ENCODE data around the gene MTA3.

The MTA3 gene

DNA sequence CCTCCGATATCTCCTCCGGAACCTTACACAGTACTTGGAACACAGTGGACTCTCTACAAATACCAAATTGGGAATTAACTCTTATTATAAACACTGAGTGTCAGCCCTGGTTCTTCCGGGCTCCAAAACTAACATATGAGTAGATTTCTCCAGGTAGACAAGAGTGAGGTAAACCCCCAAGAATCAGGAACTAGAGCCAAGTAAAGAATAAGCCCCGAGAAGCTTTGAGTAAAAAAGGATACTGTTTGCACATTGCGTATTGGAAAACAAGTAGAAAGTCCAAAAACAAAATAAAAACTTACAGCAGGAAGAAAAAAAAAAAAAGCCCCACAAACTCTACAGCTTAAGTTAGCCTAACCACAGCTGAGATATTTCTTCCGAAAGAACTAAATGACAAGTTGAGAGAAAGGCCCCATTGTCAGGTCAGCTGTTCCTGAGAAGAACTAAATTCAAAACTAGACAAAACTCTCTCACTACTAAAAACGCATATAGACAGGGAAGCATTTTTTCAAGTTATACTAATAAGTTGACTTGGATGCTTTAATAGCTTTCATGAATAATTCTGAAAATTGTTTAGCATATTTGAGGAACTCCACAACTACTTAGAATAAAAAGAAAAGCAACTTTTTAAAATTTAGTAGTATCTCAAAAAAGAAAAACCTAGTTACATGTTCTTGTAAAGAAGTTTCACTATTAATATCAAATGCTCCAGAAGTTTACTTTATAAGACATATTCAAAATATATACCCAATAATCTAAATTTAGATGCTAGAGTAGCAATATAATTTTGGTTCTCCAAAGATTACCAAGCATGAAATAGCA, 228.2 kb downstream of the MTA3 start:
- CTCF ChIA-PET, result interaction anchor here (0.7 to 7.0 kb wide), 5 partner anchors 9 to 46 kb away, joined by 3 to 59 read pairs (median 3); no protein-coding TSS in a partner anchor
- TF ChIP-seq, protein P1, sequence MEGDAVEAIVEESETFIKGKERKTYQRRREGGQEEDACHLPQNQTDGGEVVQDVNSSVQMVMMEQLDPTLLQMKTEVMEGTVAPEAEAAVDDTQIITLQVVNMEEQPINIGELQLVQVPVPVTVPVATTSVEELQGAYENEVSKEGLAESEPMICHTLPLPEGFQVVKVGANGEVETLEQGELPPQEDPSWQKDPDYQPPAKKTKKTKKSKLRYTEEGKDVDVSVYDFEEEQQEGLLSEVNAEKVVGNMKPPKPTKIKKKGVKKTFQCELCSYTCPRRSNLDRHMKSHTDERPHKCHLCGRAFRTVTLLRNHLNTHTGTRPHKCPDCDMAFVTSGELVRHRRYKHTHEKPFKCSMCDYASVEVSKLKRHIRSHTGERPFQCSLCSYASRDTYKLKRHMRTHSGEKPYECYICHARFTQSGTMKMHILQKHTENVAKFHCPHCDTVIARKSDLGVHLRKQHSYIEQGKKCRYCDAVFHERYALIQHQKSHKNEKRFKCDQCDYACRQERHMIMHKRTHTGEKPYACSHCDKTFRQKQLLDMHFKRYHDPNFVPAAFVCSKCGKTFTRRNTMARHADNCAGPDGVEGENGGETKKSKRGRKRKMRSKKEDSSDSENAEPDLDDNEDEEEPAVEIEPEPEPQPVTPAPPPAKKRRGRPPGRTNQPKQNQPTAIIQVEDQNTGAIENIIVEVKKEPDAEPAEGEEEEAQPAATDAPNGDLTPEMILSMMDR (IDR thresholded peaks at IDR 0.05; ENCODE audit: control extremely low read depth, extremely low read depth, low read depth, missing control alignments), result no peak
- POLR2A ChIA-PET, result interaction anchor here (1.0 to 2.7 kb wide), 2 partner anchors 9 to 14 kb away, joined by 3 to 29 read pairs; no protein-coding TSS in a partner anchor
- peak; percentile 46 for DNase-seq (ENCODE audit: extremely low spot score)

DNA sequence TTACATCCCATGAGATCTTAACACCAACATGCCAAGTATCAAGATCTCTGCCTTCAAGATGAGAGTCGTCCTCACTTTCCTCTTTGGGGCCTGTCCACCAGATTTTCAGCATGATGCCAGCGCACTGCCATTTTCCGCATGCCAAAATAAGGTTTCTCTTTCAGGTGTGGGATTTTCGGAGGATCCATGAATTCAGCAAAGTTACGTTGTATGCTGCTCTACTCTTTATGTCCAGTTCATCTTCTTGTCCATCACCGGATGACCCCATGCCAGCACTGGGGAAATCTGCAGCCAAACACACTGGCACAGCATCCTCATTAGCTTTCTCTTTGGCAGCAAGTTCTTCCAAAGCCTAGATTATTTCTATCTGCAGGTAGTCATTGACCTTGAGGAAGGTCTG, 228.8 kb downstream of the MTA3 start:
- no peak for DNase-seq (ENCODE audit: extremely low spot score)
- TF ChIP-seq, protein P1 (IDR thresholded peaks at IDR 0.05; ENCODE audit: control extremely low read depth, extremely low read depth, low read depth, missing control alignments), result no peak
- ChIA-PET CTCF (interaction anchor here (7.0 kb wide), 1 partner anchor 13 kb away, joined by 59 read pairs; no protein-coding TSS in a partner anchor), POLR2A (no interaction called here)

DNA sequence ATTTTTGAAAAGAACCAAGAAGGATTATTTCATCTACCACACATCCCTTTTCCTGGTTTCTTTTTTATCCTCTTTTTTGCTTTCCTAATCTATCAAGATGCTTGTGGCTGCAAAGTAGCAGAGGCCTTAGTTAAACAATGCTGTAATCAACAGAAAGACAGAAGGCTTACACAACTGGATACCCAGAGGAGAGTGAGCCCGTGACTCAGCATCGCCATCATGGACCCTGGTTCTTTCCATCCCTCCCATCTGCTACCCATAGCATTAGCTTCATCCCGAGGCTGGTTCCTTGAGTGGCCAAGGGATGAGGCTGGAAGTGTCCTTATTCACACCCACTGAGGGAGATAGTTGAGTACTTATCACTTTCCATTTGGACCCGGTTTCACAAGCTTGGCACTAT, 231.4 kb downstream of the MTA3 start:
- CTCF ChIA-PET, result interaction anchor here (1.2 to 2.9 kb wide), 3 partner anchors 8 to 26 kb away, joined by 3 to 25 read pairs (median 3); partner anchors contain the start of gene HAAO
- POLR2A ChIA-PET, result interaction anchor here (0.6 kb wide), 1 partner anchor 8 kb away, joined by 5 read pairs; no protein-coding TSS in a partner anchor
- TF ChIP-seq, protein P1 (IDR thresholded peaks at IDR 0.05; ENCODE audit: control extremely low read depth, extremely low read depth, low read depth, missing control alignments), result no peak
- DNase-seq (ENCODE audit: extremely low spot score), result no peak

DNA sequence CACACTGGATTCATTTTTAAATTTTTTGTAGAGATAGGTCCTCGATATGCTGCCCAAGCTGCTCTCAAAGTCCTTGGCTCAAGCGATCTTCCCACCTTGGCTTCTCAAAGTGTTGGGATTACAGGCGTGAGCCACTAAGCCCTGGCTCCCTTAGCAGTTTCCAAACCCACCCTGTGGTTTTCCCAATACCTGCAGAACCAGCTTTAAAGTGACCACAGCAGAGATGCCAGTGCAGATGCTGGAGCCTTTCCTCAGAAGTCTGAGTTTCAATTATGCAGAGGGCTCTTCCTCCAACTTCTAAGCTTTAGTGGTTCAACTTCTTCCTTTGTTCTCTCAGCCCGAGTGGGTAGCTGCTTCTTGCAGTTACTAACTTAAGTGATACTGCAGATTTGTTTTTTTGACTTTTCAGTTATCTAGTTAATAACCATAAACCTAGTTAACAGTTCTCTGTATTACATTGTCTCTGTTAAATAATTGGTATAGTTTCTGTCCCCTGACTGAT, 232.1 kb downstream of the MTA3 start:
- ChIA-PET CTCF (interaction anchor here (1.0 to 2.9 kb wide), 5 partner anchors 8 to 29 kb away, joined by 3 to 25 read pairs (median 3); partner anchors contain the start of gene HAAO), POLR2A (interaction anchor here (0.6 kb wide), 1 partner anchor 8 kb away, joined by 5 read pairs; no protein-coding TSS in a partner anchor)
- TF ChIP-seq, protein P1 (IDR thresholded peaks at IDR 0.05; ENCODE audit: control extremely low read depth, extremely low read depth, low read depth, missing control alignments), result no peak
- no peak for DNase-seq (ENCODE audit: extremely low spot score)

DNA sequence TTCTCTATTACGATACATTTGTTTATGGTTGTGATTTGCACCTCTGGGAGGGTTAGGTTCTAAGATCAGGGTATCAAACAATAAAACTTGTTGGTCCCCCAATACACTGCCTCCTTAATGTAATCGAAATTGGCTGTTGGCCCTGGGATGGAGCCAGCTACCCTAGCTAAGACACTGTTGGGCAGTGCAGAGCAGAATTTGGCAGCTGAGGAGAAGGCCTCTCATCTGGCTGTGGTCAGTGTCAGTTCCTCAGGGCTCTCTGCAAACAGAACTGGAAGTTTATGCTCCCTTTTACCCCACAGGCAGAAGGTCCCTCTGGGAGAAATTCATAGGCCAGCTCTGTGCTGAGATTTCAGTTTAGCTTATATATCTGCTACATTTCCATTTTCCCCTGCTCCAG, 232.5 kb downstream of the MTA3 start:
- TF ChIP-seq, protein P1 (IDR thresholded peaks at IDR 0.05; ENCODE audit: control extremely low read depth, extremely low read depth, low read depth, missing control alignments), result no peak
- POLR2A ChIA-PET, result no interaction called here
- no peak for DNase-seq (ENCODE audit: extremely low spot score)
- CTCF ChIA-PET, result interaction anchor here (1.0 to 2.9 kb wide), 5 partner anchors 9 to 30 kb away, joined by 3 to 25 read pairs (median 3); partner anchors contain the start of gene HAAO

DNA sequence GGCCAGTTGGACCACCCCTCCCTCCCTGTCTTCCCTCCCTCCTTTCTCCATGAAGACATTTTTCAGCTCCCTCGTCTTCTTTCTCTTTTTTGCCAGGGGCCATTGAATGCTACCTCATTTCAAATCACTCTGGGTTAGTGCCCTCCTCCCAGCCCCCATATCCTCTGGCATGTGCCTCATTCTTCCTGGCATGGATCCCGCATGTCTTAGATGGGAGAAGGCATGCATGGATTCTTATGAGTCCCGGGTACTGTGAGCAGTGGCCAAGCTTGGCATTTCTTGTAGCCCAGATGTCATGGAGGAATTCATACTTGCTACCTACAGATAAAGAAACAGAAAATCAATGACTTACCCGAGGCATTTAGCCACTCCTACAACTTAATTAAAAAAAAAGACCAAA, 232.9 kb downstream of the MTA3 start:
- CTCF ChIA-PET, result interaction anchor here (1.0 to 2.9 kb wide), 4 partner anchors 9 to 30 kb away, joined by 3 to 25 read pairs (median 3); no protein-coding TSS in a partner anchor
- POLR2A ChIA-PET, result no interaction called here
- no peak for DNase-seq (ENCODE audit: extremely low spot score)
- TF ChIP-seq, protein P1 (IDR thresholded peaks at IDR 0.05; ENCODE audit: control extremely low read depth, extremely low read depth, low read depth, missing control alignments), result no peak

All from GM10248 (cell line).